ENCODE results near the gene KIAA0825. TPM values are rescaled to one million over a fixed set of nuclear protein-coding genes. Genes with fewer than 3 reads are reported as not detected.

Gene KIAA0825
- total RNA-seq, 4 donors from 2014 or later = 4.7 to 5.8 (median 5.0) TPM

DNA sequence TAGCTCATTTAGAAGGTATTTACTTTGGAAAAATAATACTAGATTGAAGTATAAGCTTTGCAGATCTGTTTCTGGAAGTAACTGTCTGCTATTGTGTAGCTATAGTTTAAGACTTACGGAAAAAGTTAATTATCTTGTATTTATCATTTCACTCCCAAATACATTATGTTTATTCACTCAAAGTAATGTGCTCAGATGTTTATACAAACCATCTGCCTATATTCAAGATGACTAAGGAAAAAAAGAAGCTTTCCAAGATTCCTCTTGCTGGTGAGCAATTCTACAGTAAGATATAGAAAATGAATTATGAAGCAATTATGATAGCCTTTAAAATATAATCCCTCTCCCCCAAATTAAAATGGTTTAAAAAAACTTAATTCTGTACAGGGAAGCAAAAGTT is 137.9 kb downstream of the KIAA0825 start:
- TF ChIP-seq, protein P1, sequence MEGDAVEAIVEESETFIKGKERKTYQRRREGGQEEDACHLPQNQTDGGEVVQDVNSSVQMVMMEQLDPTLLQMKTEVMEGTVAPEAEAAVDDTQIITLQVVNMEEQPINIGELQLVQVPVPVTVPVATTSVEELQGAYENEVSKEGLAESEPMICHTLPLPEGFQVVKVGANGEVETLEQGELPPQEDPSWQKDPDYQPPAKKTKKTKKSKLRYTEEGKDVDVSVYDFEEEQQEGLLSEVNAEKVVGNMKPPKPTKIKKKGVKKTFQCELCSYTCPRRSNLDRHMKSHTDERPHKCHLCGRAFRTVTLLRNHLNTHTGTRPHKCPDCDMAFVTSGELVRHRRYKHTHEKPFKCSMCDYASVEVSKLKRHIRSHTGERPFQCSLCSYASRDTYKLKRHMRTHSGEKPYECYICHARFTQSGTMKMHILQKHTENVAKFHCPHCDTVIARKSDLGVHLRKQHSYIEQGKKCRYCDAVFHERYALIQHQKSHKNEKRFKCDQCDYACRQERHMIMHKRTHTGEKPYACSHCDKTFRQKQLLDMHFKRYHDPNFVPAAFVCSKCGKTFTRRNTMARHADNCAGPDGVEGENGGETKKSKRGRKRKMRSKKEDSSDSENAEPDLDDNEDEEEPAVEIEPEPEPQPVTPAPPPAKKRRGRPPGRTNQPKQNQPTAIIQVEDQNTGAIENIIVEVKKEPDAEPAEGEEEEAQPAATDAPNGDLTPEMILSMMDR (IDR thresholded peaks at IDR 0.05; ENCODE audit: low read depth) = no peak

GRCh38 chr5:94473936-94474335 is 144.5 kb downstream of the KIAA0825 start:
- TF ChIP-seq, protein P1 (IDR thresholded peaks at IDR 0.05; ENCODE audit: low read depth) = no peak

GRCh38 chr5:94471521-94471920 is 146.9 kb downstream of the KIAA0825 start:
- TF ChIP-seq, protein P1 (IDR thresholded peaks at IDR 0.05; ENCODE audit: low read depth) = no peak

- TF ChIP-seq, protein P1 (IDR thresholded peaks at IDR 0.05; ENCODE audit: low read depth) = no peak
Measured at GRCh38 chr5:94470802-94471201, 147.6 kb downstream of the KIAA0825 start.

DNA sequence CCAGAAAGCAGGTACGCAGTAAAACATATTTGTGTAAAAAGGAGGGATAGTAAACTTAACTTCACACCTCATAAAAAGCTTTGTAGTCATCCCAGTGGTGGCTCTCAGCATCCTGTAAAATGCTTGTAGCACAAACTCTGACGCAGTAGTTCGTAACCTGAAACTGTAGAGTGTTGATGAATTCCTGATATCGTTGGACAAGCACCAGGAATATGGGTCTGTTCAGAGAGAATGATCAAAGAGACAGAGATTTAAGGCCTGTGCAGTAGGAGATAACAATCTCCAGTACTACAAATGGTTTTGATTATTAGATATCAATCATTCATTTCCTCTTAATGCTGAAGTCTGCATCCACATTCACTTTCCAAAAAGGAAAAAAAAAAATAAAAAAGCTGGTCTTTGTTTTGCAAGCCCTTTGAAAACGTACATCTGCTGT is 148.5 kb downstream of the KIAA0825 start:
- TF ChIP-seq, protein P1 (IDR thresholded peaks at IDR 0.05; ENCODE audit: low read depth) = no peak

DNA sequence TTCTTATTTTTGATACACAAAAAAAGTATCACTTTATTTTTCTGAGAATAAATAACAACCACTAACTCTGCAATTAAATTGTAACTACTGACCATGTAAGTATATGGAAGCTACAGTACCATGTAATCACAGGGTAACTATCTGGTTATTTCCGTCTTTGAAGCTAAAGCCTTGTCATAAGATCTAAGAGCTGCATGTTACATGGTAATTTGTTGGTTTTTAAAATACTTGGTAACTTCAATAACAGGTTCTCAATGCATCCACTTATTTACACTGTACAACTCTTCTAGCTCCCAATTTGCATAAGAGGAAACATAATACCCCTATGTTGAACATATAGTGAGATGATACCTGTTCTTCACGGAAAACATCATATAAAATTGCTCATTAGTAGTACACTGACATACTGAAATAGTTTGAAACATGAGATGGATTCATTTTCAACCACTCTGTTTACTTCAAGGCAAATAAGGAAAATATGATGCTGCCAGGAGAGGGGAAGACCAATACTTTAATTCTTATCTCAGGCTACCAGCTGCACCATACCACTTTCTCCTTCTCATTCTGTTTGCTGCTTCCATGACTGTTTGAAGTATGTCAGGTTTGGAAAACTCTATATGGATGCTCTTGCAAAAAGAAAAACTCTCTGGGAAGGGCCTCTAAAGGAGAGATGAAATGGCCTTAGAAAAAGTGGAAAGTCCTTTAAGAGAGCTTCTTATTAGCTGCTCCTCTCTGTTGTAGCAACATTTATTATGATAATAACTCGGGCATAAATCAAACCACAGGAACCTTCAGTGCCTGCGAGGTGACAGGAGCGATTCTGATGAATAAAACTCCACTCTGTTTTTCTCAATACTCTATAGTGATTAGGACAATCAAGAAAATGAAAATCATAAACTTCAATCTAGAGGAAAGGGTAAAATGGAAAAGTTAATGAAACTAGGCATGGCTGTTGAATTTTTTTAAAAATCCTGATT is 150.2 kb downstream of the KIAA0825 start:
- TF ChIP-seq, protein P1 (IDR thresholded peaks at IDR 0.05; ENCODE audit: low read depth) = no peak

DNA sequence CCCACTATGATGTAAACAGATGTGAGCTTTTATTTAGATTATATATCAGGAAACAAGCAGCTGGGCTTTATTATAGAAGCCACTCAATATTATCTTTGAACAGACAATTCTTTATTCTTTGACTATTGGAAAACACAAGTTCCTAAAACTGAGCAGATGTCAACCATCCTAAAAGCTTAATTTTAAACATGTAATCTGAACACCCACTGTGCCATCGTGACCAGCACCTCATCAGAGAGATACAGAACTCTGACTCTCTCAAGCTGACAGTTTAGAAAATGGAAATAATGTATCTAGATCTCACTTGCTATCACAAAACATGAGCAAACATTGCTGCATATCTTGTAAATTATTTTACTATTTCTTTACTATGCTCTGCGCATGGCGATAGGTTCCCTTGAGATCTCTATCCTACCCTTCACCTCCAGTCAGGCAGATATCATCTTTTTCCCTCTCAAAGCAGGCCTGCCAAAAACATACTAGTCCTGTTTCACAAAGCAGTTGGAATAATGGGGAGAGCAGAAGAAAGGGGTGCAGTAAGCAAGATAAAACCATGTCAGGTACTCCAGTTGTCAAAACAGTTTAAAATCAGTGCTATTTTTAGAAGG is 151.0 kb downstream of the KIAA0825 start:
- TF ChIP-seq, protein P1 (IDR thresholded peaks at IDR 0.05; ENCODE audit: low read depth) = no peak

Data from subcutaneous adipose tissue (tissue), 4 donors.